RWPE2 (cell line): Measurements from ENCODE around the gene GALNT3.

Experiments
- ATAC-seq: fragments of 200-7000 bp; cut with Tn5 transposase; 3 replicates; pipeline ENCODE4 v1.9.1; 2021; ENCODE audit warnings: low read depth
- DNase-seq: peaks from one replicate; pipeline ENCODE4 v3.0.0-alpha.2; 2020; ENCODE audit warnings: low spot score
- H3K27ac ChIP-seq: fragments of 450-650 bp; 2 replicates; pipeline ENCODE4 v1.5.1; 2017; ENCODE audit warnings: mild to moderate bottlenecking; ENCODE audit not compliant: poor library complexity, severe bottlenecking
- H3K27me3 ChIP-seq: fragments of 250-450 bp; sonication (Bioruptor Pico); 2 replicates; pipeline ENCODE4 v1.5.1; 2021; ENCODE audit warnings: mild to moderate bottlenecking, moderate library complexity; ENCODE audit not compliant: insufficient read depth, poor library complexity, severe bottlenecking
- H3K36me3 ChIP-seq: fragments of 250-450 bp; sonication (Bioruptor Pico); 2 replicates; pipeline ENCODE4 v1.5.1; 2020; ENCODE audit warnings: low read depth, mild to moderate bottlenecking, moderate library complexity
- H3K4me1 ChIP-seq: fragments of 250-450 bp; sonication (Bioruptor Pico); 2 replicates; pipeline ENCODE4 v1.5.1; 2021; ENCODE audit warnings: mild to moderate bottlenecking, moderate library complexity; ENCODE audit not compliant: insufficient read depth, poor library complexity, severe bottlenecking
- H3K4me3 ChIP-seq: fragments of 250-450 bp; sonication (Bioruptor Pico); 2 replicates; pipeline ENCODE4 v1.5.1; 2021; ENCODE audit warnings: mild to moderate bottlenecking, moderate library complexity; ENCODE audit not compliant: severe bottlenecking
- H3K9me3 ChIP-seq: fragments of 250-450 bp; sonication (Bioruptor Pico); 2 replicates; pipeline ENCODE4 v1.5.1; 2021; ENCODE audit warnings: mild to moderate bottlenecking, moderate library complexity; ENCODE audit not compliant: severe bottlenecking
- TF ChIP-seq, protein P1 (sequence below): fragments of 450-650 bp; IDR thresholded peaks from one replicate; pipeline ENCODE4 v1.5.1; 2017; ENCODE audit warnings: mild to moderate bottlenecking, moderate library complexity; ENCODE audit not compliant: poor library complexity, severe bottlenecking

Gene GALNT3

DNA sequence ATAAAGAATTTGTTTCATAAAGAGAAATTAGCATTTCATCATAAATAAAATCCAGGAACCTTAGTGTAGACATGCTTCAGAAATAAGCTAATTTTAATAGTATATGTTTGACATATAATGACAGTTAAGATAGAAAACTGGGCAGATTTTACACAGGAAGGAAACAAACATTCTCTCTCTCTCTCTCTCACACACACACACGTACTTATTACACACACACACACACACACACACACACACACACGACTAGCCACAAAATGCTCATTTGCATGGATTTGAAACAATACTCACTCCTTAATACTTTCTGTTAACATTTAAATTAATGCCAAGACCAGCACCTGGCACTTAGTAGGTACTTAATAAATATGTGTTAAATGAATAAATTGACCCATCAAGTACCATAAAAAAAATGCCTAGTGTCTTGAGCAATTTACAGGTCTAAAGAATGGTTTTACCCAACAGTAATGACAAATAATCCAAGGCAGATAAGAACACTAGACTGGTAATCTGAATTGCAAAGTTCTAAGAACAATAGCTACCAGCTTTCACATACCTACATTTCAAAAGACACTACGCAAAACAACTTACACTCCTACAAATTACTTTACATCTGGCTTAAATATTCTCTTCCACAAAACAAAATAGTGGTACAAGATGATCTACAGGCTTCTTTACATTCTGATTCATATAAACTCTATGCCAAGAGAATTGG lies 2.9 kb upstream of the GALNT3 start:
- ATAC-seq (no peak), DNase-seq (no peak)
- H3K36me3 ChIP-seq = peaks cover 9% of the 10 kb centered on the region
- no peak overlapping the region for H3K4me3 ChIP-seq
- TF ChIP-seq, protein P1, sequence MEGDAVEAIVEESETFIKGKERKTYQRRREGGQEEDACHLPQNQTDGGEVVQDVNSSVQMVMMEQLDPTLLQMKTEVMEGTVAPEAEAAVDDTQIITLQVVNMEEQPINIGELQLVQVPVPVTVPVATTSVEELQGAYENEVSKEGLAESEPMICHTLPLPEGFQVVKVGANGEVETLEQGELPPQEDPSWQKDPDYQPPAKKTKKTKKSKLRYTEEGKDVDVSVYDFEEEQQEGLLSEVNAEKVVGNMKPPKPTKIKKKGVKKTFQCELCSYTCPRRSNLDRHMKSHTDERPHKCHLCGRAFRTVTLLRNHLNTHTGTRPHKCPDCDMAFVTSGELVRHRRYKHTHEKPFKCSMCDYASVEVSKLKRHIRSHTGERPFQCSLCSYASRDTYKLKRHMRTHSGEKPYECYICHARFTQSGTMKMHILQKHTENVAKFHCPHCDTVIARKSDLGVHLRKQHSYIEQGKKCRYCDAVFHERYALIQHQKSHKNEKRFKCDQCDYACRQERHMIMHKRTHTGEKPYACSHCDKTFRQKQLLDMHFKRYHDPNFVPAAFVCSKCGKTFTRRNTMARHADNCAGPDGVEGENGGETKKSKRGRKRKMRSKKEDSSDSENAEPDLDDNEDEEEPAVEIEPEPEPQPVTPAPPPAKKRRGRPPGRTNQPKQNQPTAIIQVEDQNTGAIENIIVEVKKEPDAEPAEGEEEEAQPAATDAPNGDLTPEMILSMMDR = no peak
- H3K4me1 ChIP-seq = peaks cover 8% of the 10 kb centered on the region
- no peaks in the 10 kb centered on the region for H3K9me3 ChIP-seq
- H3K27me3 ChIP-seq = no peaks in the 10 kb centered on the region
- H3K27ac ChIP-seq = no peak overlapping the region

DNA sequence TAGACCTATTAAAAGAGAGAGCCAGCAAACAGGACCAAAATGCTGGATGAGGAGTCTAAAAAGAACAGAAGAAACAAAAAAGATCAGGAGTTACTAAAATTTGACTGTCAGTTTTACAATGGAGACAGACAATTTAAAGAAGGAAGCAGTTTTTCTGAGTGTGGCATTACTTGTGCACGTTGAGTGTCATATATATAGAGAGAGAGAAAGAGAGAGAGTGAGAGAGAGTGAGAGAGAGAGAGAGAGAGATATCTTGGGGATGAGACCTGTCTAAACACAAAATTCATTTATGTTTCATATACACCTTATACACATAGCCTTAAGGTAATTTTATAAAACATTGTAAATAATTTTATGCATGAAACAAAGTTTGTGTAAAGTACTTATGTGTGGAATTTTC lies 2.1 kb upstream of the GALNT3 start:
- peaks cover 15% of the 10 kb centered on the region for H3K36me3 ChIP-seq
- no peak overlapping the region for H3K4me3 ChIP-seq
- no peak for DNase-seq
- no peaks in the 10 kb centered on the region for H3K9me3 ChIP-seq
- peaks cover 17% of the 10 kb centered on the region for H3K4me1 ChIP-seq
- TF ChIP-seq, protein P1 = no peak
- H3K27ac ChIP-seq = no peak overlapping the region
- no peaks in the 10 kb centered on the region for H3K27me3 ChIP-seq
- no peak for ATAC-seq

DNA sequence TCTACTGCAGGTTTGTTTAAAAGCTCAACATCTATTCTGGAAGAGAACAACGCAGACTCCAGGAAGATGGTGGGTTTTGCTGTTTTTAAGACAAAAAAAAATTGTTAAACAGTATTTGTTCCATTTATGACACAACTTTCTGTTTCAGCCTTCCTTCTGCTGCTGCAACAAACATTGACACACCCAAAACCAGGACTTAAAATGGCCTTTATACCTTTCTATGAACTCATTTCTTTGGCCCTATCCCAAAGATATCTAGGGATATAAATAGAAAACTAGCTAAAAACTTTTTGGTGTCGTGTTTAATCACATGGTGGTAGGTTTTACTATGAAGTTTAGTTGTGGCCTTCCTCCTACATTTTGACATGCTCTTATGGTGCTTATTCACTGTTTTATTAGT lies 964 bp upstream of the GALNT3 start:
- no peaks in the 10 kb centered on the region for H3K9me3 ChIP-seq

DNA sequence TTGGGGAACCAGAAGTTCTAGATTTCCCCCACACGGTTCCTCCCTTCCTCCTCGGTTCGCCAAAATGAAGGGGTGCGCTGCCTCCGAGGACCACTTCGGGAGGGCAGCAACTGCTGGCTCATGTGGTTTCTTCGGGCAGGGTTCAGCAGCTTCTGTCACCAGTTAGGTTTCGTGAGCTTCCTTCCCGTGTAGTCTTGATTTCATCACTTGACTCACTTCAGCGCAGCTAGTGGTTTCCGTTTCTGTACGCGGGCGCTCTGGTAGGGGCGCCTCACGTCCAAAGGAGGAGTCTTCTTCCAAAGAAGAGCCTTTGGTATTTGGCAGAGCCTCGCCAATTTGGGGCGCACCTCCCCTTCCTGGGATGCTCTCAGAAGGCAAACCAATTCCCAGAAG lies 485 bp upstream of the GALNT3 start:
- Histone ChIP-seq H3K4me1 (peaks cover 31% of the 10 kb centered on the region), H3K4me3 (peak overlapping the region; percentile 81), H3K27ac (peak overlapping the region; percentile 82), H3K27me3 (no peaks in the 10 kb centered on the region), H3K36me3 (peaks cover 31% of the 10 kb centered on the region), H3K9me3 (no peaks in the 10 kb centered on the region)
- TF ChIP-seq, protein P1 = peak; percentile 12
- peak; percentile 52 for ATAC-seq
- DNase-seq = peak; percentile 46

More for the DNA sequence above, 964 bp upstream of the GALNT3 start:
- Histone ChIP-seq H3K4me1 (peaks cover 28% of the 10 kb centered on the region), H3K4me3 (peak overlapping the region; percentile 81), H3K36me3 (peaks cover 26% of the 10 kb centered on the region), H3K27me3 (no peaks in the 10 kb centered on the region), H3K27ac (peak overlapping the region; percentile 82)
- TF ChIP-seq, protein P1 = no peak
- DNase-seq (no peak), ATAC-seq (no peak)

DNA sequence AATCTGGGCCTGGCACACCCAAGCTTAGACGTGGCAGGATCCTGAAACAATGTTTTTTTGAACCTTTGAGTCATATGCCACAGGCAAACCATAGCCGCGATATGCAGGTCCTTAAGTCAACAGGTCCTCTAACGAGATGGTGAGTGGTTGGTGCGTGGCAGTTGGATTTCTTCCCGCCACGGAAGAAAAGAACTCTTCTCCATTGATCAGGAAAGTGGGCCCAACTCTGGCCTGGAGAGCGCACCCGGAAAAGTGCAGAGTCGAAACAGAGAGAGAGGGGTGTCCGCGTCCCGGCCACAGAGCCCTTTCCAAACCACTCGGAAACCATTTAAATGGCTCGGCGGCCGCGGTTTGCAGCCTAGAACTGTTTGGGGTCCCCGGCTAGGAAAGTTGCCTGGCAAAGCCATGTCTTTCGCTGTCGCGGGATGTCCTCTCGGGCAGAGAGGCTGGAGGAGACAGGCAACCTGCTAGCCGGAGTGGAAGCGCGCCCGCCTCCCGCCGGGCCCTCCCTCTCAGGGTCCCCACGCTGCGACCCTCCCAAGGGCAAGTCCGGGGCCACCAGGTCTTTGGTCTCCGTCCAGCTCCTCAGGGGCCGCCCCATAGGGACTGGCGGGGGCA lies 777 bp downstream of the GALNT3 start:
- H3K27me3 ChIP-seq = no peaks in the 10 kb centered on the region
- peak overlapping the region; percentile 81 for H3K4me3 ChIP-seq
- TF ChIP-seq, protein P1 = no peak
- H3K9me3 ChIP-seq = no peaks in the 10 kb centered on the region
- DNase-seq (peak; percentile 47), ATAC-seq (peak; percentile 50)
- peaks cover 40% of the 10 kb centered on the region for H3K36me3 ChIP-seq
- H3K4me1 ChIP-seq = peaks cover 31% of the 10 kb centered on the region
- peak overlapping the region; percentile 82 for H3K27ac ChIP-seq
